AG10803 (cell line): Measurements from ENCODE around the gene HERC4.

Experiments
- DNase-seq: peaks from one replicate; pipeline ENCODE4 v3.0.0; 2010; ENCODE audit warnings: low read depth
- H3K4me3 ChIP-seq: 2 replicates; pipeline ENCODE4 v1.5.1; 2011; ENCODE audit warnings: mild to moderate bottlenecking, low read length, control low read depth
- CTCF ChIP-seq: conservative IDR thresholded peaks from 2 replicates; pipeline ENCODE4 v1.5.1; 2011; ENCODE audit warnings: mild to moderate bottlenecking, low read length, control low read depth, inconsistent platforms

Gene HERC4

GRCh38 chr10:67959839-67960476, 115.1 kb downstream of the HERC4 start:
- no peak for DNase-seq
- TF ChIP-seq CTCF = no peak

DNA sequence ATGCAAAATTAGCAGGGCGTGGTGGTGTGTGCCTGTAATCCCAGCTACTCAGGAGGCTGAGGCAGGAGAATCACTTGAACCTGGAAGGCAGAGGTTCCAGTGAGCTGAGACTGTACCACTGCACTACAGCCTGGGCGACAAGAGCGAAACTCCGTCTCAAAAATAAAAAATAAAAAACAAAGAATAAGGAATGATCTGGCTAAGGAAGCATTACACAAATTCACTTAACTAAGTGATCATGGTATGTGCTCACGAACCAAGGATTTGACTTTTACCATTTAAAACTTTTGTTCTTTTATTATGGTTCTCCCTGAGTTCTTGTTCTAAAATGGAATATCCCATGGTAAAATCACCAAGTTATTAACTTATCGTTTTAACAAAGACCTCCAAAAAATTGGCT, 119.5 kb downstream of the HERC4 start:
- H3K4me3 ChIP-seq = no peak overlapping the region
- DNase-seq = no peak
- TF ChIP-seq CTCF = no peak

More at GRCh38 chr10:67959839-67960476, 115.1 kb downstream of the HERC4 start:
- H3K4me3 ChIP-seq = no peak overlapping the region

- no peak overlapping the region for H3K4me3 ChIP-seq
- TF ChIP-seq CTCF = no peak
- no peak for DNase-seq
These were observed 131.2 kb downstream of the HERC4 start for GRCh38 chr10:67943917-67944316.

DNA sequence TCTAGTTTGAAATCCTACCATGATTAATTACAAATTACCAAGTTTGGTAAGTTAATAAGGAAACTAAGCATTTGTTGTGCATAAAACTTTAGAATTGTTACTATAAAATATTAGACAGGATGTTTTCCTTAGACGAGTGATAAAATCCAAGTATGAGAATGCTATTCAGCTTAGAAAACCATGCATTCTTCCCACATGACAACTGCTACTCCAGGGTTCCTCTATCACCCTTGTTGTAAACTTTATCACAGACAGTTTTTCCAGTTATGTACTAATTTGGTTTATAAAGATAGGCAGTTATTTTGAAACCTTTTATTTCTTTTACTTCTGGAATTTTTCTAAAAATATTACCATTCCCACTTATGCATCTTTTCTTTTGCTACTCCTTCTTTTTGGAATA, 138.7 kb downstream of the HERC4 start:
- peak; percentile 39 for DNase-seq
- TF ChIP-seq CTCF = no peak
- no peak overlapping the region for H3K4me3 ChIP-seq

DNA sequence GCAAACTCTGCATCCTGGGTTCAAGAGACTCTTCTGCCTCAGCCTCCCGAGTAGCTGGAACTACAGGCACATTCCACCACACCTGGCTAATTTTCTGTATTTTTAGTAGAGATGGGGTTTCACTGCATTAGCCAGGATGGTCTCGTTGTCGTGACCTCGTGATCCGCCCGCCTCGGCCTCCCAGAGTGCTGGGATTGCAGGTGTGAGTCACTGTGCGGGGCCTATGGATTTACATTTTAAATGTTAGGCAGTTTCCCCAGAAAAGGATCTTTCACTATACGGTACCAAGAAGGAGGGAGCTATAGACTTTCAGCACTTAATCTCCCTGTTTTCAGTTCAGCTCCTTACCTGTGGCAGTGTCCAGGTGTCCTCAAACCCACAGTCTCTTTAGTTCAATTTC, 139.9 kb downstream of the HERC4 start:
- no peak for DNase-seq

GRCh38 chr10:67934336-67934735, 140.7 kb downstream of the HERC4 start:
- no peak overlapping the region for H3K4me3 ChIP-seq
- TF ChIP-seq CTCF = no peak
- DNase-seq = no peak

More for the DNA sequence above, 139.9 kb downstream of the HERC4 start:
- no peak overlapping the region for H3K4me3 ChIP-seq
- TF ChIP-seq CTCF = no peak

DNA sequence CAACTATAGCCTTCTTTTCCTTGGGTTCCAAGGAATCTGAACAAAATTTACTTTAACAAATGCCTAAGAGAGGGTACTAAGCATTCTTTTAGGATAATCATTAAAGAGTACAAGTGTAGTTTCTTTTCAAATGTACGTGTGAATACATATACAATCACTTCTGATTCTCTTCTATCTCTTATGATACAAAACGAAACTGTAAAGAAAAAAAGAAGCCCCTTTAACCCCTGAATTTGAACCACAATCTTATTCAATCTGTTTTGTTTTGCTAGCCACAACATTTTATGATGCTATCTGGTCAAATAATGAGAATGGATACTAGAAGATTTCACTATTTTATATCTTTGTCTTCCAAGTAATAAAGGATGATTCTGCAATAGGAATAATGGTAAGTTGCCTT, 141.9 kb downstream of the HERC4 start:
- TF ChIP-seq CTCF = no peak
- no peak for DNase-seq
- H3K4me3 ChIP-seq = no peak overlapping the region
